Stimulated activated CD8-positive, alpha-beta memory T cell treated with anti-CD3 and anti-CD28 coated beads, Interleukin-7, amount 100 ng/mL, for 1 hour (primary cell): ENCODE results near the gene GPSM3.
"Not testable (repeated sequence)": the region's sequence is repeated elsewhere in the genome, so short reads cannot be mapped to it uniquely, and the experiment has no call there.

Experiments used
- DNase-seq, 2 donors: peaks; one replicate each; pipeline ENCODE4 v3.0.0-alpha.2; 2020; ENCODE audit warnings: low read depth in 2 of 2

The GPSM3 gene

DNA sequence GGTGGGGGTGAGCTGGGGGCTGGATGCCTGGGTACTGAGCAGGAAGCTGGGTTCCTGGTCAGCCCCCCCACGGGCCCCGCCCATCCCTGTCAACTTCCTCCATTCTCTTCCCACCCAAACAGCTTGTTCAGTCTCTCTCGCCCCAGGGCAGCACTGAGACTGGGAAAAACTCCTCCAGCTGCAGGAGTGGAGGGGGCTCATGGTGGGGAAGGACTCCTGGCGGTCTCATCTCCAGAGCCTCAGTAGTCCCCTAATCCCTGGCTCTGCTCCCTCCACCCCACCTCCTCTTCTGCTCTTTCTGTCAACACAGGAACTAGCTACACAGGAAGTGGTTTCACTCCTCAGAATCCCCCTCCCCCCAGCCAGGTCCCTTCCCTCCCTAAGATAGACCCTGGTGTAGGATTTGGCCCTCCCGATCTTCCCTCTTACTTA lies at the start of gene GPSM3:
Gene GPSM3 (minus strand): TSS at position 36 of the 432 bp plus-strand sequence. CDS start 130 bp downstream, outside the sequence.
- no peak for DNase-seq

DNA sequence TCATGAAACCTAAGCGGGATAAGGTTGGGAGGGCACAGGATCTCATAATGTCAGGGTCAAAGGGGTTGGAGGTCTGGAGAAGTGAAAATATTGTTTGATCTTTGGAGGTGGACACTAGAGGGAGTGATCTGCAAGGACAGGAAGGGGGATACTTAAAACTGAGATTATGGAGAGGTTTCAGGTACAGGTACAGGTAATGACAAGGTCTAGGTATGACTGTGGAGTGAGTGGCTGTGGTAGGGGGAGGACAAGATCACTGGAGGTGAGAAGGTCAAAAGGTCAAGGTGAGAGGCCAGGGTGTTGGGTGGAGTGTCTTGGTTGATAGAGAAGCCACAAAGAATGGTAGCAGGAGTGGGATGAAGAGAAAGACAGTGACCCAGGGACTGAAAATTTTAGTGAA lies 48.2 kb upstream of the GPSM3 start:
- no peak for DNase-seq

DNA sequence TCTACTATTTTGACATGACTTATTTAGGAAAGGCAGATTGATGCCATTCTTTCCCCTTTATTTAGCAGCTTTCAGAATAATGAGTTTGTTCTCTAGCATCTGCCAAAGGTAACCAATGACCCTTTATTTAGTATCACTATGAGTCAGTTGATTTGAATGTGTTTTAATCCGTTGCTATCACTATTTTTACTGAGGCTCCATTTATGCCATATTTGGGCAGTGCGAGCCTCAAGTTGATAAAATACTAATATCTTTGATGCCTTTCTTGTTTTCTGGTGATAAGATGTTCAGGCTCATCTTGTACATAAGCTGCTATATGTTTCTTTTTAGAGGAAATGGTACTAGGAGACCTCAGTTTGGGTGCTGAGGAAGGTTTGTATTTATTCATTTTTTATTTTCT lies 47.0 kb upstream of the GPSM3 start:
- DNase-seq: no peak

- DNase-seq: no peak
Measured at GRCh38 chr6:32234934-32235333, 42.5 kb upstream of the GPSM3 start.

GRCh38 chr6:32226434-32226833 lies 34.0 kb upstream of the GPSM3 start:
- no peak for DNase-seq

GRCh38 chr6:32224696-32225095 lies 32.3 kb upstream of the GPSM3 start:
- no peak for DNase-seq

GRCh38 chr6:32223258-32224235 lies 31.1 kb upstream of the GPSM3 start, which contains the start of gene NOTCH4:
Gene NOTCH4, minus strand, starts transcription at chr6:32224067. Its CDS starts 139 bp downstream, at chr6:32223928.
- DNase-seq: no peak

GRCh38 chr6:32222333-32223230 lies 30.1 kb upstream of the GPSM3 start:
- DNase-seq: no peak

GRCh38 chr6:32220021-32220420 lies 27.6 kb upstream of the GPSM3 start:
- no peak for DNase-seq

GRCh38 chr6:32218167-32218566 lies 25.7 kb upstream of the GPSM3 start:
- no peak for DNase-seq

GRCh38 chr6:32216998-32217397 lies 24.6 kb upstream of the GPSM3 start:
- no peak for DNase-seq

DNA sequence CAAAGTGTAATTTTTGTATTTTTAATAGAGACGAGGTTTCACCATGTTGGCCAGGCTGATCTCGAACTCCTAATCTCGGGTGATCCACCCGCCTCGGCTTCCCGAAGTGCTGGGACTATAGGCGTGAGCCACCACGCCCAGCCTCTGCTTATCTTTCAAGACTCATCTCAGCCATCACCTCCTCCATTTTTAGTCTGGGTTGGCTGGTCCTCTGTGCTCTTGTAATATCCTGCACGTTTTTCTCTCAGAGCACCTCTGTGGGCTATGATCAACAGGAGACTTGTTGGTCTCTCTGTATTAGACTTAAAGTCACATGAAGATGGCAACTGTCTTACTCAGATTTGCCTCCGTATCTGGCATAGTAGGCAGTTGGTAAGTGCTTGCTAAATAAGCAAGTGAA lies 23.8 kb upstream of the GPSM3 start:
- no peak for DNase-seq

DNA sequence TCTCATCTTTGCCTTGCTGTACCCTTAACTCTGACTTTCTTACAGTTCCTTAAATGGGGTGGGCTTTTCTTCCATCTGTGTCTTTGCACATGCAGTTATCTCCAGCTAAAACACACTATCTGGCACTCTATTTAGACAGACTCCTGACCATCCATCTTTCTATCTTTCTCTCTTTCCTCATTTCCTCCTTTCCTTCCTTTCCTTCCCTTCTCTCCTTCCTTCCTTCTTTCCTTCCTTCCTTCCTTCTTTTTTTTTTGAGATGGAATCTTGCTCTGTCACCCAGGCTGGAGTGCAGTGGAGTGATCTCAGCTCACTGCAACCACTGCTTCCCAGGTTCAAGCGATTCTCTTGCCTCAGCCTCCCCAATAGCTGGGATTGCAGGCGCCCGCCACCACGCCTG lies 23.2 kb upstream of the GPSM3 start:
- DNase-seq: no peak

GRCh38 chr6:32214126-32214525 lies 21.7 kb upstream of the GPSM3 start:
- no peak for DNase-seq

DNA sequence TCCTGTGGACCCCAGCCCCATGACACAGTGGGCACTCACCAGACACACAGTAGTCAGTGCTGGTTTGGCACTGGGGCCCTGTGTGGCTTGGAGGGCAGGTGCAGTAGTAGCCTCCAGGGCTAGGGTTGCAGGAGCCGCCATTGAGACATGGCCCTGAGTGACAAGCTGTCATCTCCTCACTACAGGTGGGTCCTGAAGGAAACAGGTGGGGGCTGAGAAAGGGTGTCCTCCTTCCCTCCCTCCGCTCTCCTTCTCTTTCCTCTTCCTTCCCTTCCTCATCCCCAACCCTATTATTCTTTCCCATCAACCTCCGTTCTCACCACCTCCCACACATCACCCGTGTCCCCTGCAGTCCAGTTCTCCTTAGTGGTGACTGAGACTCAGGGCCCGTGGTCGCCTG lies 21.2 kb upstream of the GPSM3 start:
- no peak for DNase-seq

GRCh38 chr6:32212076-32212760 lies 19.8 kb upstream of the GPSM3 start:
- no peak for DNase-seq

GRCh38 chr6:32211432-32211831 lies 19.0 kb upstream of the GPSM3 start:
- not testable (repeated sequence) for DNase-seq

DNA sequence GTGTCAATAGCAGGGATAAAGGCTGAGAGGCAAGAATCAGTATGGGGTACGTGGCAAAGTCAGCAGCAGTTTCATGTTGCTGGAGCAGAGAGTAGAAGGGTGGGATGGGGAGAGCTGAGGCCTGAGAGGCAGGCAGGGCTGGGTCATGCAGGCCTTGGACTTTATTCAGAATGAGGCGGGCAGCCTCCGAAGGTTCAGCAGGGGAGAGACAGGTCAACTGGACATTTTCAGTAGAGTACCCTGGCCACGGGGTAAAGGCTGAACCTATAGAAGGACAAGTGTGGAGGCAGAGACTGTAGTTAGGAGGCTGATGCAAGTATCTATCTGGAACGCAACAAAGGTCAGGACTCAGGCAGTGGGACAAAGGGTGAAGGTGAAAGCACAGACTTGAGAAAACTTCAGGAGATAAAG lies 17.8 kb upstream of the GPSM3 start:
- DNase-seq: no peak

GRCh38 chr6:32208996-32209395 lies 16.6 kb upstream of the GPSM3 start:
- DNase-seq: no peak

GRCh38 chr6:32204268-32204715 lies 11.8 kb upstream of the GPSM3 start:
- no peak for DNase-seq

- DNase-seq: no peak
Measured at GRCh38 chr6:32203426-32204267, 11.2 kb upstream of the GPSM3 start.
